COLO668 (cell line): Measurements from ENCODE around the gene LINGO1.

Experiments used
- DNase-seq: peaks from one replicate; lab custom pipeline; 2025; ENCODE audit not compliant: unreplicated experiment; lab: John Stamatoyannopoulos, UW

The LINGO1 gene, protein sequence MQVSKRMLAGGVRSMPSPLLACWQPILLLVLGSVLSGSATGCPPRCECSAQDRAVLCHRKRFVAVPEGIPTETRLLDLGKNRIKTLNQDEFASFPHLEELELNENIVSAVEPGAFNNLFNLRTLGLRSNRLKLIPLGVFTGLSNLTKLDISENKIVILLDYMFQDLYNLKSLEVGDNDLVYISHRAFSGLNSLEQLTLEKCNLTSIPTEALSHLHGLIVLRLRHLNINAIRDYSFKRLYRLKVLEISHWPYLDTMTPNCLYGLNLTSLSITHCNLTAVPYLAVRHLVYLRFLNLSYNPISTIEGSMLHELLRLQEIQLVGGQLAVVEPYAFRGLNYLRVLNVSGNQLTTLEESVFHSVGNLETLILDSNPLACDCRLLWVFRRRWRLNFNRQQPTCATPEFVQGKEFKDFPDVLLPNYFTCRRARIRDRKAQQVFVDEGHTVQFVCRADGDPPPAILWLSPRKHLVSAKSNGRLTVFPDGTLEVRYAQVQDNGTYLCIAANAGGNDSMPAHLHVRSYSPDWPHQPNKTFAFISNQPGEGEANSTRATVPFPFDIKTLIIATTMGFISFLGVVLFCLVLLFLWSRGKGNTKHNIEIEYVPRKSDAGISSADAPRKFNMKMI

GRCh38 chr15:77632534-77633133 lies at the start of gene LINGO1:
TSS of gene LINGO1 (minus strand) at chr15:77632912. CDS start at chr15:77632315, 597 bp downstream.
- DNase-seq, result peak; percentile 13

DNA sequence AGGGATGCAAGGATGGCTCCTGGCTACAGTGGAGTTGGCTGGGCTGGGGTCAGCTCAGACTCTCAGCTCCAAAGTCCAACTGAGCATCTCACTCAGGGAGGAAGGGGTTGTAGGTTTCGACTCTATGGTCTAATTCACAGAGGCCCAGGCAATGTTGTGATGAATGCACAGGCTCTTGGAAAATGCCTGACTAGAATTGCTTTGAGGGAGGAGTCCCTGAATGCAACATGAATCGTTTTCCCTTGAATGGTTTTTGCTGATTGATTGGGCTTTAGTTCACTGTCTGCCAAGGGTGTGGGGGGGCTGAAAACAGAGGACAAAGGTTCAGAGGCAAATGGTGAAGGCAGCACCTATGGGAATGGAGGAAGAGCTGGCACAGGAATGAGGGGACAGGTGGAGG lies 48.6 kb upstream of the LINGO1 start:
- DNase-seq, result no peak

DNA sequence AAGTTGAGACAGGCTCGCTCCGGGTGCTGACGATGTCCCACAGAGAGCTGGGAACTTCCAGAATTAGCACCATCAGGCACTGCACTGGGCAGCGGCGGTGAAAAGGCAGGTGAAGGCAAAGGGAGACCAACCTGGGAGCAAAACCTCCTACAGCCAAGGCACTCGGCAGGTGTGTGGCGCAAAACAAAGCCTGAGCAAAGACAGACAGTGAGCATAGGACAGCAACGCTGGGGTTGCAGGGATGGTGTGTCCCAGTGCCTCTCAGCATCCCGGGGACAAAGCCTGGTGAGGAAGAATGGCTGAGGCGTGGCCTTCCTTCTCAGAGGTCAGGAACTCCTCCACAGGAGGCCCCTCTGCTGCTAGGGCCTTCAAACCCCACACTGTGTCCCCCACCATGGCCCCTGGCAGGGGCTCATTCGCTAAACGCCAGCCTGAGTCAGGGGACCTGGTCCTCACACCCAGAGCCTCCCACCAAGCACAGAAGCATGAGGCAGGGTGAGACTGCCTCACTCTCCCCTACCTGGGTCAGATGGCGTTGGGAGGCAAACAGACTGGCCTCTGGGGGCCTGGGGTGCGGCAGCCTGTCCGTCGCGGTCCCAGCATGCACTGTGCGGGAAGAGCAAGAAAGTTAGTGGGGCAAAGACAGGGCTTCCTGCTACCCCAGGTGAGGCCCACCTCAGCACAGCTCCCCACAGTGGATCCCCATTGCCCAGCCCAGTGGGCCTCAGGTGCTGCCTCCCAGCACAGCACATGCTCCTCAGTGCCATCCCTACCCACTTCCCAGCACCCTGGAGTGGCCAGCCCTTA lies 44.1 kb upstream of the LINGO1 start:
- DNase-seq, result no peak

DNA sequence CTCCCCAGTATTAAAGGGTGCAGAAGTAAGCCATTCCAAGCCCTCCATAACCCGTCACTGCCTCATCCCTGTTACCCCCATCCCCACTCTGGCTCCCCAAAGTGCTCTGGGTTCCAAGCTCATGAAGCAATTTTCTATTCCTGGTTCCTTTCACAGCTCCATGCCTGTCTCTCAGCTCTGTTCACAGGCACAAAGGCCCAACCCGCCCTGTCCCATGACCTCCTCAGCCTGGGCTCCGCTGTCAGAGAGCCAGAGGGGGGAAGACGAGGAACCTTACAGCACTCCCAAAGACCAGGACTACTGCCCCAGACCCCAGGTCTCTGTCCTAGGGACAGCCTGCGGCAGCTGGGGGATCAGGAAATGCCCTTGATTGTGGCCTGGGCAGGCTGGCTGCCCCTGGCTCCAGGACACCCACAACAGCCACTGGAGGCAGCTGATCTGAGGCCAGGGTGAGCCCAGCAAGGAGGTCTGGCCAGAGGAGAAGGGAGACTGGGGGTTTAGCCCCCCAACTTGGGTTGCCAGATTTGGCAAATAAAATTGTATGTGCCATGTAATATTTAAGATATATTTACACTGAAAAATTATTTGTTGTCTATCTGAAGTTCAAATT lies 43.2 kb upstream of the LINGO1 start:
- DNase-seq, result no peak

DNA sequence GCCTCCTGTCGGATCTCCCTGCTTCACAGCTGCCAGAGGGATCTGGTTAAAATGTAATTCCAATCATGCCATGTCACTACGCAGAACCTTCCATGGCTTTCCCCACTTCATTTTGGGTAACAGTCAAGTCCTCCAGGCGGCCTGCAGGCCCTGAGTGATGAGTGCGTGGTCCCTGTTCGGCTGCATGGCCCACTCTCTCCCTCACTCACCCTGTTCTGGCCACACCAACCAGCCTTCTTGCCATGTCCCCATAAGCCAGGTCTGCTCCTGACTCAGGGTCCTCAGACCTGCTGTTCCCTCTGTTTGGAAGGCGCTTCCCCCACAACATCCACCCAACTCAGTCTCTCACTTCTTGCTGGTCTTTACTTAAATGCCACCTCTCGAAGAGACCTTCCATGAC lies 41.6 kb upstream of the LINGO1 start:
- DNase-seq, result no peak

GRCh38 chr15:77673866-77674265 lies 41.2 kb upstream of the LINGO1 start:
- DNase-seq, result no peak

GRCh38 chr15:77672135-77672534 lies 39.4 kb upstream of the LINGO1 start:
- DNase-seq, result no peak

GRCh38 chr15:77671362-77672056 lies 38.8 kb upstream of the LINGO1 start:
- DNase-seq, result no peak

- no peak for DNase-seq
These were observed 38.0 kb upstream of the LINGO1 start for GRCh38 chr15:77670558-77671361.

GRCh38 chr15:77669896-77670295 lies 37.2 kb upstream of the LINGO1 start:
- no peak for DNase-seq

GRCh38 chr15:77667338-77668234 lies 34.9 kb upstream of the LINGO1 start:
- DNase-seq, result no peak

DNA sequence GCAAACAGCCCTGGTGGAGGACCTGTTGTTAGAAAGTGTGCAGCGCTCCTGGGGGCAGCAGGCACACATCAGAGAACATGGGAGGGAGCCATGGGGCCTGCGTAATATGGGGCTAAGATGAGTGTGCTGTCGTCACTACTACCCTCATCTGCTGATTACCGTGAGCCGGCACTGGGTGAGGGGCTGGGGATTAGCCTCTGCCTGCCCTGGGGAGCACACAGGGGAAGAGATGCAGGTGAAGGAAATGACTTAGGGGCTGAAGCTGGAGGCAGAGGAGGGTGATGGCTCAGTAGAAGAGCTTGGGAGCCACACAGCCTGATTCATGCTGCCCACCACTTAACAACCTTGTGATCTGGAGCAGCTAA lies 33.6 kb upstream of the LINGO1 start:
- no peak for DNase-seq

GRCh38 chr15:77665530-77666295 lies 33.0 kb upstream of the LINGO1 start:
- no peak for DNase-seq

DNA sequence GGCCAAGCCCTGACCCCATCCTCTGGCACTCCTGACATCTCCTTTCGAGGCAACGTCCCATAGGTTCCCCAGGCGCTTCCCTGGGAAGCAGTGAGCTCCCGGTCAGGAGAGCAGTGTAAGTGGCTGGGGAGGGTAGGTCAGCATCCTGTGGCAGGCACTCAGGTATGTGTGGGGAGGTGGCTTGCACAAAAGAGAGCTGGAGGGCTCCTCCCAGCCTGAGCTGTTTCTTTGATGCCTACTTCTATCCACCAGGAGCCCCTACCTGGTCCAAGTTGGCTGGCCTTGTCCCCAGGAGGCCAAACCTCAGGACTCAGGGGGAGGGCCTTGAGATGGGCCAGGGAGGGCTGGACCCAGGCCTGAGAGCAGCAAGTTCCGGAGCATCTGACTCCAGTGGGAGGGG lies 31.7 kb upstream of the LINGO1 start:
- no peak for DNase-seq

DNA sequence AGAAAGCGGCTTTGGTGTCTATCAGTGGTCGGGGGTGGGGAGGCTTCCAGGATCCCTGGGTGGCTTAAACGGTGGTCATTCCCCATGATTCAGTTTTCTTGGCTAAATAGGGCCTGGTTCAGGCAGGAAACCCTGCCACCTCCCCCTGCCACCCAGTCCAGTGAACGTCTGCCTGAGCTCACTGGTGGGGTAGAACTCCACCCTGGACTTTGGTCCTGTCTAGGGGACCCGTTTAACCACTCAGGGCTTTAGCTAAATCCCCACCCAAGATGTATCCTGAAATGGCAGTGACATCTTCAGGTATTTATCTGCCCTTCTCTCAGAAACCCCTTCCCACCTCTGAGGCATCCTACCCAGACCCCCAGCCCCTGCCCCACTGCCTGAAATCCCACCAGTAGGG lies 30.5 kb upstream of the LINGO1 start:
- no peak for DNase-seq

DNA sequence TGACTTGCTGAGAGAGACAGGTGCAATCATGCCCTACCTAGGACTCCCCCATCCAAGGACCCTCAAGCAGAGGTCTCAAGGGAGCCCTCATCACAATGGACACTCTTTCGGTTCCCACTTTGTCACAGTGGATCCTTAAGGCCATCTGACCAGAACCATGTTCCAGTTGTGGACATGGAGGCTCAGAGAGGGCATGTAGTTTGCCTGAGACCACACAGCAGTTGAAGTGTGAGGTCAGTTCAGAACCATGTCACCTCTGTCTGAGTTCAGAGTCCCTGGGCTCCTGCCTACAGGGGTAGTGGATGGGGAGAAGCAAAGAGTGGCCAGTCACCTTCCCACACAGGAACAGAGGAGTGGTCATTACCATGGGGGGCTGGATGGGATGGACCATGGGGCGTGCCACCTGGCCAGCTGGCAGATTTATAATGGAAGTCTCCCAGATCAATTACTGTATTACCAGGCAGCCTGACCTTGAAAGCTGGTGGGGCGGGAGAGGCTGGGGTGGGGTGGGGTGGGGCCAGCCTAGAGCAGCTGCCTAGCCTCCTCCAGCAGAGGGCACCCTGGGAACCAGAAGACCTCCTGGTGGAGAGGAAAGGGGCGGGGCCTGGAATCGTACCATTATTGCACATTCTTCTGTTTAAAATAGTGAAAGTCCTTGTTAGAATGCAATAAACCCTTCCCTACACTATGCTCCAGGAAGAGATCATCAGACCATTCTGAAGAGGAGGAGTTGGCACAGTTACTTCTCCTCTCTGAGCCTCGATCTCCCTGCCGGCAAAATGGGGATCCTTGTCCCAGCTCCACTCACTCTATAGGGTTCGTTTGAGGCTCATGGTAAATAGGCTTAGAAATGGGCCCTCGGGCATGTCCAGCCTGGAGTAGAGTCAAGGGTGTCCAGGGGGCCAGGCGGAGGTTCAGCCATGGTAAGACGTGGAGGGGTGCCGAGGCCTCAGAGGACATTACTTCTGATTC lies 26.9 kb upstream of the LINGO1 start:
- peak; percentile 35 for DNase-seq

GRCh38 chr15:77658304-77658703 lies 25.6 kb upstream of the LINGO1 start:
- DNase-seq, result no peak
